H1 (cell line): ENCODE data around the gene IYD. TPM values are rescaled to one million over a fixed set of nuclear protein-coding genes. Genes with fewer than 3 reads are reported as not detected.
"Not testable (repeated sequence)": the region's sequence is repeated elsewhere in the genome, so short reads cannot be mapped to it uniquely, and the experiment has no call there.

Source experiments
- CTCF ChIA-PET: fragments of 300-600 bp; sonication (Branson Sonifier 250); formaldehyde crosslinking; loops from one replicate; lab custom pipeline; 2021; ENCODE audit not compliant: partially characterized antibody; lab: Charles Lee
- POLR2A ChIA-PET: fragments of 300-600 bp; sonication (Branson Sonifier 250); formaldehyde crosslinking; loops from one replicate; lab custom pipeline; 2021; ENCODE audit warnings: inconsistent platforms; ENCODE audit not compliant: partially characterized antibody; lab: Charles Lee
- DNase-seq, 2 experiments: peaks; one replicate each; pipeline versions ENCODE4 v3.0.0 to v3.0.0-alpha.2; 2010 to 2022; ENCODE audit warnings: low spot score in 2 of 2, low read depth in 1 of 2, mixed read lengths in 1 of 2
- FAIRE-seq: peaks from 2 replicates; lab custom pipeline; 2011; peaks lifted over from hg19 to GRCh38; lab: Jason Lieb, UNC
- H2AFZ ChIP-seq: 2 replicates; pipeline ENCODE4 v1.8.1; 2012; ENCODE audit warnings: low read length, inconsistent platforms
- H2AK5ac ChIP-seq: 2 replicates; pipeline ENCODE4 v1.6.1; 2013; ENCODE audit warnings: low read depth, low read length
- H2BK120ac ChIP-seq: replicated peaks from 2 replicates; pipeline ENCODE3; 2013; ENCODE audit warnings: low read depth, low read length, inconsistent platforms
- H2BK12ac ChIP-seq: 2 replicates; pipeline ENCODE4 v1.6.1; 2013; ENCODE audit warnings: low read depth, low read length
- H2BK15ac ChIP-seq: 2 replicates; pipeline ENCODE4 v1.6.1; 2013; ENCODE audit warnings: low read length
- H2BK20ac ChIP-seq: 2 replicates; pipeline ENCODE4 v1.6.1; 2013; ENCODE audit warnings: low read length
- H2BK5ac ChIP-seq: 2 replicates; pipeline ENCODE4 v1.6.1; 2013; ENCODE audit warnings: low read depth, low read length
- H3K14ac ChIP-seq: 2 replicates; pipeline ENCODE4 v1.6.1; 2013; ENCODE audit warnings: inconsistent platforms; ENCODE audit not compliant: insufficient read length
- H3K18ac ChIP-seq: 2 replicates; pipeline ENCODE4 v1.6.1; 2013; ENCODE audit warnings: low read length; ENCODE audit errors: extremely low read depth
- H3K23ac ChIP-seq: 2 replicates; pipeline ENCODE4 v1.6.1; 2013; ENCODE audit warnings: inconsistent platforms; ENCODE audit not compliant: insufficient read length
- H3K23me2 ChIP-seq: 2 replicates; pipeline ENCODE4 v1.6.1; 2013; ENCODE audit warnings: low read depth, low read length
- H3K27ac ChIP-seq: 2 replicates; pipeline ENCODE4 v1.6.1; 2011; ENCODE audit warnings: low read depth, low read length, inconsistent platforms
- H3K27me3 ChIP-seq, 4 experiments: replicated peaks in 1 of 4; 1 replicate in 1 of 4; 2 replicates in 3 of 4; pipeline versions ENCODE4 v1.6.1 to v1.8.1; 2011 to 2013; ENCODE audit warnings: low read length in 3 of 4, mild to moderate bottlenecking in 3 of 4, inconsistent platforms in 2 of 4, mixed read lengths in 2 of 4, moderate library complexity in 1 of 4; ENCODE audit not compliant: control insufficient read depth in 3 of 4, insufficient read depth in 3 of 4; ENCODE audit errors: extremely low read depth in 1 of 4
- H3K36me3 ChIP-seq, 4 experiments: 2 replicates each; pipeline versions ENCODE4 v1.6.1 to v1.8.1; 2011 to 2013; ENCODE audit warnings: mild to moderate bottlenecking in 4 of 4, low read length in 3 of 4, moderate library complexity in 2 of 4, control low read depth in 1 of 4, inconsistent platforms in 1 of 4; ENCODE audit not compliant: insufficient read depth in 4 of 4, control insufficient read depth in 2 of 4
- H3K4ac ChIP-seq: replicated peaks from 2 replicates; pipeline ENCODE3; 2013; ENCODE audit warnings: low read length, low read depth, mixed read lengths, inconsistent platforms; ENCODE audit not compliant: insufficient read length
- H3K4me1 ChIP-seq, 4 experiments: replicated peaks in 1 of 4; 1 replicate in 1 of 4; 2 replicates in 3 of 4; pipeline versions ENCODE4 v1.6.1 to v1.8.1; 2011 to 2013; ENCODE audit warnings: low read length in 3 of 4, inconsistent platforms in 2 of 4, mixed read lengths in 1 of 4; ENCODE audit not compliant: insufficient read depth in 4 of 4, control insufficient read depth in 3 of 4
- H3K4me2 ChIP-seq, 2 experiments: 2 replicates each; pipeline versions ENCODE4 v1.6.1 to v1.8.1; 2011 to 2013; ENCODE audit warnings: low read depth in 2 of 2, low read length in 2 of 2, control low read depth in 1 of 2, inconsistent platforms in 1 of 2, mild to moderate bottlenecking in 1 of 2; ENCODE audit not compliant: insufficient read depth in 1 of 2
- H3K4me3 ChIP-seq, 4 experiments: fragments of 200-600, 300-600 bp in 1 of 4; sonication (generic), shearing (Covaris generic), sonication (Bioruptor Twin) in 1 of 4; 2 replicates each; pipeline versions ENCODE4 v1.5.1 to v1.8.1; 2011 to 2016; ENCODE audit warnings: low read length in 4 of 4, low read depth in 3 of 4, control low read depth in 2 of 4, inconsistent platforms in 2 of 4, mild to moderate bottlenecking in 2 of 4, mixed read lengths in 1 of 4, moderate library complexity in 1 of 4; ENCODE audit not compliant: insufficient read depth in 2 of 4; ENCODE audit errors: extremely low read depth in 1 of 4
- H3K56ac ChIP-seq: replicated peaks from 2 replicates; pipeline ENCODE3; 2013; ENCODE audit warnings: low read depth, mild to moderate bottlenecking, mixed read lengths, low read length, inconsistent platforms; ENCODE audit not compliant: insufficient read length
- H3K79me1 ChIP-seq: 2 replicates; pipeline ENCODE4 v1.6.1; 2013; ENCODE audit warnings: low read depth, low read length, control low read depth
- H3K79me2 ChIP-seq, 2 experiments: 2 replicates each; pipeline versions ENCODE4 v1.6.1 to v1.8.1; 2012 to 2013; ENCODE audit warnings: low read length in 2 of 2, mild to moderate bottlenecking in 2 of 2, inconsistent platforms in 1 of 2; ENCODE audit not compliant: insufficient read depth in 2 of 2, control insufficient read depth in 1 of 2
- H3K9ac ChIP-seq, 4 experiments: replicated peaks in 1 of 4; 1 replicate in 1 of 4; 2 replicates in 3 of 4; pipeline versions ENCODE4 v1.6.1 to v1.8.1; 2011 to 2013; ENCODE audit warnings: low read depth in 3 of 4, low read length in 3 of 4, control low read depth in 2 of 4, mild to moderate bottlenecking in 2 of 4, moderate library complexity in 2 of 4, inconsistent platforms in 1 of 4; ENCODE audit errors: extremely low read depth in 1 of 4
- H3K9me3 ChIP-seq, 2 experiments: 2 replicates each; pipeline versions ENCODE4 v1.6.1 to v1.8.1; 2012 to 2013; ENCODE audit warnings: mild to moderate bottlenecking in 2 of 2, moderate library complexity in 2 of 2, control low read depth in 1 of 2, inconsistent platforms in 1 of 2, low read depth in 1 of 2, low read length in 1 of 2, mixed read lengths in 1 of 2; ENCODE audit not compliant: insufficient read depth in 2 of 2
- H4K20me1 ChIP-seq, 2 experiments: replicated peaks in 1 of 2; 2 replicates each; pipeline versions ENCODE3 to v1.8.1; 2011 to 2013; ENCODE audit warnings: inconsistent platforms in 2 of 2, low read length in 2 of 2, mild to moderate bottlenecking in 1 of 2; ENCODE audit not compliant: insufficient read depth in 2 of 2, control insufficient read depth in 1 of 2
- H4K5ac ChIP-seq: 2 replicates; pipeline ENCODE4 v1.6.1; 2013; ENCODE audit warnings: low read length, low read depth, mixed read lengths, inconsistent platforms; ENCODE audit not compliant: insufficient read length
- H4K8ac ChIP-seq: 2 replicates; pipeline ENCODE4 v1.8.0; 2013; ENCODE audit warnings: mild to moderate bottlenecking, moderate library complexity, low read length, inconsistent platforms; ENCODE audit not compliant: insufficient read depth; ENCODE audit errors: extremely low read depth
- H4K91ac ChIP-seq: replicated peaks from 2 replicates; pipeline ENCODE3; 2013; ENCODE audit warnings: low read length, mixed read lengths, inconsistent platforms; ENCODE audit not compliant: insufficient read length
- BCL11A ChIP-seq, 2 experiments: IDR thresholded peaks; one replicate each; pipeline ENCODE4 v1.6.1; 2011; ENCODE audit warnings: low read depth in 2 of 2, low read length in 2 of 2, mild to moderate bottlenecking in 2 of 2
- E2F6 ChIP-seq: IDR thresholded peaks from 2 replicates; pipeline ENCODE4 v1.6.1; 2012; ENCODE audit warnings: inconsistent platforms
- KDM5A ChIP-seq: fragments of 200-600 bp; IDR thresholded peaks from 2 replicates; pipeline ENCODE4 v1.7.1; 2012; ENCODE audit warnings: mild to moderate bottlenecking, low read length, inconsistent platforms, mixed read lengths
- WGBS, 2 experiments: shearing (Covaris generic) in 1 of 2; methylation state at CpG; one replicate each; pipeline versions ENCODE4 v1.1.6 to v1.1.7; 2013 to 2015; ENCODE audit warnings: low lambda C conversion rate in 2 of 2, mixed read lengths in 2 of 2, inconsistent platforms in 1 of 2, low coverage in 1 of 2, missing lambda C conversion rate in 1 of 2; ENCODE audit not compliant: insufficient replicate concordance in 2 of 2, insufficient coverage in 1 of 2, insufficient read length in 1 of 2; ENCODE audit errors: extremely low coverage in 1 of 2, missing lambda C conversion rate in 1 of 2; 5-methylcytosine and 5-hydroxymethylcytosine counted together
- polyA plus RNA-seq, 7 experiments: library from polyadenylated mRNA; depleted of rRNA in 3 of 7; stranded (reverse) in 5 of 7; unstranded in 2 of 7; fragments of >200 nt in 5 of 7; fragments of 200-250 nt in 2 of 7; gene quantifications; 1 replicate in 5 of 7; 2 replicates in 1 of 7; 4 replicates in 1 of 7; pipeline versions ENCODE4 v1.2.1 to v1.2.3, GENCODE V29; 2011 to 2013; ENCODE audit warnings: missing spikeins in 2 of 7, mixed read lengths in 2 of 7
- total RNA-seq: library from RNA; stranded (reverse); fragmentation: NEBNext Ultra II Directional; extraction: Animal tissue kit (Norgen Biotek cat#: 25700); gene quantifications from 2 replicates; pipeline ENCODE4 v1.2.1, GENCODE V29; 2021

Gene IYD
- total and polyA plus RNA-seq, 2 of the 8 experiments (the other 6 are each of a cell fraction or from before 2014, with no cell fraction given) = not detected

GRCh38 chr6:150448221-150448620 is 79.4 kb downstream of the IYD start (continued):
- TF ChIP-seq E2F6 (no peak), KDM5A (no peak), BCL11A (IDR thresholded peaks at IDR 0.05; ENCODE audit: low read depth in 2 of 2, low read length in 2 of 2) (no peak)

DNA sequence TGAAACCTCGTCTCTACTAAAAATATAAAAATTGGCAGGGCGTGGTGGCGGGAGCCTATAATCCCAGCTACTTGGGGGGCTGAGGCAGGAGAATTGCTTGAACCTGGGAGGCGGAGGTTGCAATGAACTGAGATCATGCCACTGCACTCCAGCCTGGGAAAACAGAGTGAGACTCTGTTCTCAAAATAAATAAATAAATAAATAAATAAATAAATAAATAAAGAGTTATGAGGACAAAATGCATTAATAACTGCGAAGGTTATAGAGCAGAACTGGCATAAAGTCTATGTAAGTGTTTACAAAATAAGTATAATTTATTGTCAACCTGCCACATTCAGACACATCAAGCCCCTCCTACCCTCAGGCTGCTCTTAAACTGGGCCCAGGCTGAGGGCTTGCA is 80.2 kb downstream of the IYD start:
- DNase-seq = not testable (repeated sequence)

More for the DNA sequence above, 80.2 kb downstream of the IYD start:
- H3K79me1 ChIP-seq, H3K23me2 ChIP-seq, H3K14ac ChIP-seq, H2BK20ac ChIP-seq, H3K4me2 ChIP-seq, H3K56ac ChIP-seq, H2AFZ ChIP-seq, H3K27ac ChIP-seq, H2BK15ac ChIP-seq, H2AK5ac ChIP-seq, H2BK12ac ChIP-seq, H4K20me1 ChIP-seq, H4K91ac ChIP-seq, H3K4me1 ChIP-seq, H2BK120ac ChIP-seq, H3K9ac ChIP-seq, H3K9me3 ChIP-seq, H4K5ac ChIP-seq, H3K4ac ChIP-seq, FAIRE-seq, H3K18ac ChIP-seq, H3K36me3 ChIP-seq, H2BK5ac ChIP-seq, H3K79me2 ChIP-seq, H3K27me3 ChIP-seq, H4K8ac ChIP-seq, H3K23ac ChIP-seq, POLR2A ChIA-PET, H3K4me3 ChIP-seq: not testable (repeated sequence)
- CTCF ChIA-PET = interaction anchor here (2.2 kb wide), 1 partner anchor 31 kb away, joined by 9 read pairs; no protein-coding TSS in a partner anchor
- 94% methylated on average over 5 of the region's 5 CpGs; no CpG with 5 or more reads in 1 of the 2 experiments for WGBS, 2 experiments
